Right lobe of liver (tissue), 6 donors: ENCODE data around the gene BHLHA15. TPM values are rescaled to one million over a fixed set of nuclear protein-coding genes. Genes with fewer than 3 reads are reported as not detected.

Source experiments
- ATAC-seq, 4 donors: fragments of 200-7000 bp; cut with Tn5 transposase; one replicate each; pipeline ENCODE4 v1.9.1; 2020; ENCODE audit warnings: mild to moderate bottlenecking in 4 of 4, moderate library complexity in 4 of 4
- DNase-seq, 3 donors: peaks; one replicate each; pipeline ENCODE4 v3.0.0-alpha.2; 2020
- H3K27ac ChIP-seq, 3 donors: fragments of 200-600 bp; one replicate each; pipeline ENCODE4 v1.8.0; 2022
- H3K27me3 ChIP-seq, 2 donors: fragments of 200-600 bp; one replicate each; pipeline ENCODE4 v1.8.0; 2022
- H3K36me3 ChIP-seq, 4 donors: fragments of 200-600 bp; sonication (generic) in 1 of 4; one replicate each; pipeline versions ENCODE4 v1.5.1 to v1.8.0; 2017 to 2022; ENCODE audit warnings: control low read depth in 1 of 4
- H3K4me1 ChIP-seq, 4 donors: fragments of 200-600 bp; sonication (generic) in 1 of 4; one replicate each; pipeline versions ENCODE4 v1.5.1 to v1.8.0; 2017 to 2022; ENCODE audit warnings: control low read depth in 1 of 4
- H3K4me3 ChIP-seq, 3 donors: fragments of 200-600 bp; one replicate each; pipeline ENCODE4 v1.8.0; 2022
- H3K9me3 ChIP-seq, 4 donors: fragments of 200-600 bp; sonication (generic) in 1 of 4; one replicate each; pipeline versions ENCODE4 v1.5.1 to v1.8.0; 2017 to 2022; ENCODE audit warnings: control low read depth in 1 of 4
- CTCF ChIP-seq, 4 donors: fragments of 200-600 bp in 3 of 4; fragments of 450-650 bp in 1 of 4; IDR thresholded peaks; one replicate each; pipeline versions ENCODE4 v1.5.1 to v1.8.0; 2016 to 2022; ENCODE audit warnings: antibody characterized with exemption in 4 of 4, mild to moderate bottlenecking in 2 of 4
- POLR2A ChIP-seq: fragments of 450-650 bp; IDR thresholded peaks from one replicate; pipeline ENCODE4 v1.6.1; 2017; ENCODE audit warnings: antibody characterized with exemption, mild to moderate bottlenecking
- WGBS: methylation state at CpG from one replicate; pipeline ENCODE4 v1.1.6; 2018; ENCODE audit warnings: low coverage, low lambda C conversion rate; ENCODE audit not compliant: insufficient coverage; ENCODE audit errors: missing lambda C conversion rate; 5-methylcytosine and 5-hydroxymethylcytosine counted together
- intact Hi-C, 2 donors: fragments of 100-400 bp; cut with DNase I; formaldehyde crosslinking; loops; one replicate each; pipeline versions ENCODE4 v1.11.2 to v1.14.1; 2022
- total RNA-seq, 6 experiments: library from RNA; depleted of rRNA in 2 of 6; stranded (reverse); fragments of >200 nt in 2 of 6; fragmentation: NEBNext Ultra II Directional in 3 of 6; extraction: Animal tissue kit (Norgen Biotek cat#: 25700) in 3 of 6; gene quantifications; one replicate each; pipeline versions ENCODE4 v1.1.0 to v1.2.4, GENCODE V29; 2016 to 2023
- donor health status: DM: no; HTN: yes; CAD: no.
- donor health status: DM: no; HTN: no; CAD: no.
- donor health status: DM: no; HTN: no; CAD: no.
- donor health status: DM: no; HTN: yes; CAD: no.
- donor health status: DM: no; HTN: yes; CAD: no.

BHLHA15 gene
- total RNA-seq, 6 experiments from 2014 or later, result 2.3 to 25.9 (median 5.3) TPM

DNA sequence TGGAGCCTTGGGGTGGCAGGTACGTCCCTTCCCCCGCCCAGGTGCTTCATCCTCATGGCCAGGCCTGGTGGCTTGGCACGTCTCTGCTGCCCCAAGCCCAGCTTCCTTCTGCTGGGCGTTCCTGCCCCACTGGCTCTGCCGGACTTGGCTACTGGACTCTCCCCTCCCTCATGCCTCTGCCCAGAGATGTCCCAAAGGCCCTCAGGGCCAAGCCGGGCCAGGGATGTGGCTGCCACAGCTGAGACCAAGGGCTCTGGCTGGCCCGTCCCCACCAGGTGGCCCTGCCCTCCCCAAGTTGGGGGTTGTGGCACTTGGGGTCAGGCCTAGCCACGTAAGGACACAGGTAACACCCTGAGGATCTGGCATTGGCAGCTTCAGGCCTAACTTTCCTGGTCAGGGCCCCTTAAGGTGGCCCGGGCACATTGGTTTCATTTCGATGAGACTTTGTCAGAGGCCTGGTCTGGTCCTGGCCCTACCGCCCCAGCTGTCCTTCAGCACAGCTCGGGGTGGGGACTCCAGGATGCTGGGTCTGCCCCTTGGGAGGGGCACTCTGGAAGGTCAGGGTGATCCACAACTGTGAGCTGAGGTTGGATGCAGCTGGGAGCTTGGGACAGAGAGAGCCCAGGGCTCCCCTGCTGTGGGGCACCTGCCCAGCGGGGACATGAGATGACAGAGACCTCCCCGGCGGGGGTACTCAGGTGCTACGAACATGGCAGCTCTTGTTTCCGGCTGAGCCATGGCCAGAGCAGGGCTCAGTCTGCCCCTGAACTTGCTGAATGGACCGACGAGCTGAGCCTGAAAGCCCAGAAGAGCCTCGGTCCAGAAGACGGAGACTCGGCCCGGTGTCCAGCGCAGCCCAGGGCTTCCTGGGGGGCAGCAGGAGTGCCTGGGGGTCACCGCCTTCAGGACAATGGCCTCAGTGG lies 2.9 kb downstream of the BHLHA15 start:
- no peak for TF ChIP-seq POLR2A
- no peak for TF ChIP-seq CTCF (IDR thresholded peaks at IDR 0.05)
- ATAC-seq (peak in 1 of 4 donors; percentile 6), DNase-seq (peak in 2 of 3 donors; percentile 32 to 52)
- no peaks in the 10 kb centered on the region for H3K36me3 ChIP-seq
- H3K27me3 ChIP-seq, result no peaks in the 10 kb centered on the region
- no peak overlapping the region for H3K27ac ChIP-seq
- intact Hi-C loops, result no loop called here
- WGBS, result no CpG with 5 or more reads among the region's 25 CpGs
- H3K4me3 ChIP-seq, result no peak overlapping the region
- H3K4me1 ChIP-seq, result no peaks in the 10 kb centered on the region
- H3K9me3 ChIP-seq, result no peaks in the 10 kb centered on the region

GRCh38 chr7:98214811-98215321 lies 3.6 kb downstream of the BHLHA15 start:
- no peaks in the 10 kb centered on the region for H3K9me3 ChIP-seq
- ATAC-seq, result no peak
- DNase-seq, result peak in 2 of 3 donors; percentile 20 to 44
- no peak for TF ChIP-seq CTCF (IDR thresholded peaks at IDR 0.05)
- TF ChIP-seq POLR2A, result no peak
- WGBS, result 91% methylated on average over 9 of the region's 27 CpGs
- intact Hi-C loops, result no loop called here
- H3K36me3 ChIP-seq, result no peaks in the 10 kb centered on the region
- no peaks in the 10 kb centered on the region for H3K27me3 ChIP-seq
- no peaks in the 10 kb centered on the region for H3K4me1 ChIP-seq
- H3K4me3 ChIP-seq, result no peak overlapping the region
- no peak overlapping the region for H3K27ac ChIP-seq

GRCh38 chr7:98215561-98216495 lies 4.6 kb downstream of the BHLHA15 start:
- H3K4me3 ChIP-seq, result no peak overlapping the region
- intact Hi-C loops, result no loop called here
- H3K36me3 ChIP-seq, result no peaks in the 10 kb centered on the region
- WGBS, result 52% methylated on average over 7 of the region's 32 CpGs
- no peaks in the 10 kb centered on the region for H3K4me1 ChIP-seq
- ATAC-seq, result no peak
- TF ChIP-seq POLR2A (no peak), CTCF (IDR thresholded peaks at IDR 0.05) (no peak)
- no peaks in the 10 kb centered on the region for H3K9me3 ChIP-seq
- peak in 2 of 3 donors; percentile 27 to 40 for DNase-seq
- no peak overlapping the region for H3K27ac ChIP-seq
- H3K27me3 ChIP-seq, result no peaks in the 10 kb centered on the region

DNA sequence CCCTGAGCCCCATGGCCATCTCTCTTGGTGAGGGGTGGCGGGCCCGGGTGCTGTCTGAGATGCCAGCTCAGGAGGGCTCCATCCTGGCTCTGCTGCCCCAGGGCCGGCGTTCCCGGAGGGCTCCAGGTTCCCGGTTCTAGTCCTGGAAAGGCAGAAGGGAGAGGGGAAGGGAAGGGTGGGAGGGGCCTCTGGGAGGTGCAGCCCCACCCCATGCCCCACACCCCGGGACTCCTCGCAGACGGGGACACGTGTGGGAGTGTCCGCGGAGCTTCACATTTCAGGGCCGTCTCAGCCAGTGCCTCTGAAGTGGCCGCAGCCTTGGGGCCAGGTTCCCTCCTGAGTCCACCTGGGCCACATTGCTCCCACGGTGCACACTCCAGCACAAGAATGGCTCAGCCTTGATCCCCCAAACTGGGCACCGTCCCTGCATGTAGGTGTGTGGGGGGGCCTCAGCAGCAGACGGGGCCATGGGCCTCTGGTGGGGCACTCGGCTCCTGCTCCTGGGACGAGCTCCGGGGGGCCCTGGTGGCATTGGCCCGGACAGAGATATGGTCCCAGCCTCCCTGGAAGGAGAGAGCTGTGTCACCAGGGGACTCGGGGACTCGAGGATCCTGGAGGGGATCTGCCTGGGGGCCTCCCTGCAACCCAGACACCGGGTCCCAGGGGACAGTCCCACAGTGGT lies 5.8 kb downstream of the BHLHA15 start:
- TF ChIP-seq POLR2A, result no peak
- no peak for TF ChIP-seq CTCF (IDR thresholded peaks at IDR 0.05)
- Histone ChIP-seq H3K27me3 (no peaks in the 10 kb centered on the region), H3K4me1 (no peaks in the 10 kb centered on the region), H3K27ac (no peak overlapping the region), H3K36me3 (peaks cover 0 to 5% (median 0%) of the 10 kb centered on the region in 4 donors), H3K4me3 (no peak overlapping the region), H3K9me3 (no peaks in the 10 kb centered on the region)
- ATAC-seq (no peak), DNase-seq (peak in 2 of 3 donors; percentile 13 to 37)
- WGBS, result no CpG with 5 or more reads among the region's 24 CpGs
- intact Hi-C loops, result no loop called here
